Amygdala (tissue), 56 donors: ENCODE data around the gene LRIT3.
A peak's percentile ranks its signal among the peaks of the same experiment; 100 is the strongest.

Experiments used
- DNase-seq, 56 donors: peaks; one replicate each; lab custom pipeline; 2025; lab: John Stamatoyannopoulos, UW

LRIT3 gene

GRCh38 chr4:109847896-109848442 lies at the start of gene LRIT3:
Gene LRIT3 (plus strand): TSS chr4:109848107. CDS start chr4:109848202, 95 bp downstream.
- no peak for DNase-seq

DNA sequence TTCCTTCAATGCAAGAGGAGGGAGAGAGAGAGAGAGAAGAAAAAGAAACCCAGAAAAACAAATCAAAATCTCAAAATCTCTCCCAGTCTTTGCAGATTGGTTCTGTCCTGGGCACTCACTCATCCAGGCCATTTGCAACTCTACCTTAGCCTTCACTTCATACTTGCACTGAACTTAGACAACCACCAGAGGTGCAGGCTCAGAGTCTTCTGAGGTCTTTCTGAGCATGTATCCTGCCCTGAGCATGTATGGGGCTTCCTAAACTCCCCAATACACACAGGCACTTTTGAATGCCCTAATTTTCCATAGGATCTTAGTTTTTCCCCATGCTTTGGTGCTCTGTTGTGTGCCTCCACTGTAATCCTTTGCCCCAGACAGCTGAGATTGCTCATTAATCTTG lies 49.0 kb upstream of the LRIT3 start:
- no peak for DNase-seq

GRCh38 chr4:109801099-109801789 lies 46.7 kb upstream of the LRIT3 start:
- DNase-seq = no peak

GRCh38 chr4:109801895-109802319 lies 46.0 kb upstream of the LRIT3 start, which contains the start of gene CFI:
Gene CFI (minus strand): TSS chr4:109801999. CDS start chr4:109801971, 28 bp downstream.
- DNase-seq = no peak

DNA sequence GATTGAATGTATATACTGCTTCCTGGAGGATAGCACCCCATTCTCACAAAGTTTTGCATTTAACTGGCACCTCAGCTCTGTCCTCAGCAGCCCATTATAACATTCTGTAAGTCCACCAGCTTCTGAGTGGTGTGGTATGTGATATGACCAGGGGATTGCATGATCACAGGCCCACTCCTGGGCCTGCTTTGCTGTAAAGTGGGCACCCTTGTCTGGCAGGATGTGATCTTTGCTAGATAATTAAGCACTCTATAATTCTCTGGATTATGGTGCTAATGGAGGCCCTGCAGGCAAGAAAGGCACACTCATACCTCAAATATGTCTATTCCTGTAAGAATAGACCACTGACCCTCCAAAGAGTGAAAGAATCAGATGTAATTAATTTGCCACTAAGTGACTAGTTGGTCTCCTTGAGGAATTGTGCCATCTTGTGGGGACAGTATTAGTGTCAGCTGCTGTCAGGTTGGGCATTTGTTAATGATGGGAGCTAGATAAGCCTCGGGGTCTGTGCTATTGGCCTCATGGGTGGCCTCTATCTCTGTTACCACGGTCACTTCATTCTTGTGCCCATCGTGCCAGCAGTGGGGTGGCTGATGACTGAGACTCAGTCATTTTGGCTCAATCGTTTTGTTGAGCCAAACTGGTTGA lies 43.9 kb upstream of the LRIT3 start:
- peak in 6 of 56 donors; percentile 0 to 27 (median 4) for DNase-seq

GRCh38 chr4:109809655-109810054 lies 38.3 kb upstream of the LRIT3 start:
- no peak for DNase-seq

DNA sequence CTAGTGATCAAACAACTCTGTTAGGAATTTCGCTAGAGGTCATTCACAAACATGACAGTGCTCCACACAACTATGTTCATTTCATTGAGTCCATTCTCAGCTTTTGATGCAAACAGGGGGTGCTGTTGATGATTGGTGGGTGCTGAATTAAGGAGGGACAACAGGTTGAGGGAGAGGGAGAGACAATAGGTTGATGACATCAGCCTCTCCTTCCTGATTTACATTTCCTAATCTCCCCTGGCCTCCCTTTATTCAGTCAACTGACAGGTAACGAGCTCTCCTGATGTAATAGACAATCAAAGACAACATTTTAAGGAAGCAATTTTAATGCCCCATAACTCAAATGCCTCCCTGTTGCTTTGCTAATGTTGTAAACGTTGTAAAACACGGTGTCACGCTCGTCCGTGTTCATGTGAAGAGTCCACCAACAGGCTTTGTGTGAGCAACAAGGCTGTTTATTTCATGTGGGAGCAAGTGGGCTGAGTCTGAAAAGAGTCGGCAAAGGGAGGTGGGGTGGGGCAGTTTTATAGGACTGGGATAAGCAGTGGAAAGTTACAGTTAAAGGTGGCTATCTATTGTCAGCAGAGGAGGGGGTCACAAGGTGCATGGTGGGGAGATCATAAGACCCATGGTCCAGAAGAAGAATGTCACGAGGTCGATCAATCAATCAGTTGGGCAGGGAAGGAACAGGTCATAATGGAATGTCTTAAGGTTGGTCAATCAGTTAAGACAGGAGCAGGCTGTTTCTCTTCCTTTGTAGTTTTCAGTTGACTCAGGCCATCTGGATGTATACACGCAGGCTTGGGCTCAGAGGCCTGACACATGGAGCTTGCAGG lies 37.1 kb upstream of the LRIT3 start:
- no peak for DNase-seq

GRCh38 chr4:109811707-109812106 lies 36.2 kb upstream of the LRIT3 start:
- DNase-seq = no peak

DNA sequence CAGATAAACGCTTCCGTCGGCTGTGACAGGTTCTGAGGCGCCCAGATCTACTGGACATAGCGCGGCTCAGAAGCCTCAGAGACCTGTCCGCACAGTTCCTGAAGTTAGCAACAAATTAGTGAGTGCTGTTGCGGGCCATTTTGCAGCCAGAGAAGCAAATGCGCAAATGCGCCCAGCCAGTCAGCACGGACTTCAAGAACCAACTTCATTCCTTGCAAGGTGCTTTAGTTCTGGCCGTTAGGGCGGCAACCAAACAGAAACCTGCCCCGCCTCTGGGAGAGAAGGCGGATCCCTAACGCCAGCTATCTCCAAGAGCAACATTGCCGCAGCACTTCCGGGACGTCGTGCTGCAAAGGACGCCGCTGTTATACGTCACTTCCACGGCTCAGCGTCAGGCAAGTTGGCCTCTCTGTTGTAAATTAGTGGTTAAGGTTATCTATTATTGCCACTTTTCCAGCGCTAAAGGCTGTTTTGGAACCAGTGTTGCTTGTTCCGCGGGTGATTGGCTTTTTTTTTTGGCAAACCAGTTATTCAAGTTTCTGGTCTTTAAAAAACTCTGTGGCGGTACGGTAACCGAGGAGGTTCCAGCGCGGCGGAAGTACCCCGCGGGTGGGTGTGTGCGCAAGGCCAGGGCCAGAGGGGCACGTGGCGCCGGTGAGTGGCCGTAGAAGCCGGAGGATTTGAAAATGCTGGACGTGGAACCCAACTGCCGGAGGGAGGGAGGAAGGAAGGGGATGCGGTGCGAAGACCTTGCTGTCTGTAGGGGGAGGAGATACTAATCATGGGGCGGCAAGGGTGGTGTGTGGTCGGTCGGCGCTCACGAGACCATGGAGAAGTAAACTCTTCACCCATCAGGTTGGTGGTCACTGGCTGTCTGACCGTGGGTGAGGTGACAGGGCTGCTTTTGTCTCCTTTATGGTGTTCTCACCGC lies 32.5 kb upstream of the LRIT3 start, which contains the start of gene GAR1:
GAR1 (plus strand) TSS at position 612 of the 931 bp plus-strand sequence. CDS start 403 bp downstream, outside the sequence.
- peak; percentile 37 to 92 (median 79) for DNase-seq

GRCh38 chr4:109816082-109816442 lies 31.8 kb upstream of the LRIT3 start:
- peak in 1 of 56 donors; percentile 3 for DNase-seq

DNA sequence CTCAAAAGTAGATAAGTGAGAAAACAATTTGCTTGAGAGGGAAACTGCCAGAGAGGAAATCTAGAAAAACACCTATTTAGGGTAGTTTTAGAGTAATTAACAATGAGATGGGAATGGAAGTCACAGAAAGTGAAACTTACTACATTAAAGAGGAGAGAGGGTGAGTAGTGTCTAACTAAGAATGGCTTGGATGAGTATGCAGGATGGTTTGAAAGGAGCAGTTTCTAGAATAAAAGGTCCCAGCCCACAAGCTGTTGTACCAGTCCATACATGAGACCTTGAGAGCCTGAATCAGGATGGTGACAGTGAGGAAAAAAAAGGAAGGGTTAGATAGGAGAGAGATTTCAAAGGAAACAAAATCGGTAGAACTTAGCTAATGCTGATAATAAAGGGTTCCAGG lies 31.0 kb upstream of the LRIT3 start:
- DNase-seq = no peak

- DNase-seq = no peak
Observed at GRCh38 chr4:109818268-109818667, 29.6 kb upstream of the LRIT3 start.

DNA sequence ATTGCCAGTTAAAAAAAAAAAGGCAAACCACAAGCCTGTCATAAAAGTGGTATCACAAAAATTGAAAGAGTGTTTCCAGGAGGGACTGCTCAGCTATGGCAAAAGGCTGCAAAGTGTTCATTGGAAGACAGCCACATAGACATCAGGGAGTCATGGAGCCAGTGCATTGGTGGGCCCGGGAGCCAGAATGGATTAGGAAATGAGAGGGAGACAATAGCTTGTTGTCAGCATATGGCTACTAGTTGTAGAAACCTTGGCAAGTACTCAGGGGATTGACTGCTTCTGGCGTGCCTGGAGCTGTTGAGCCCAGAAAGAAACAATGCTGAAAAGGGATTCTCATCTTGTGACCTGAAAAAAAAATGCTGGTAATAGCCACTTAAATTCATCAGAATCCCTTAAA lies 27.3 kb upstream of the LRIT3 start:
- DNase-seq = peak in 16 of 56 donors; percentile 1 to 35 (median 6)

- no peak for DNase-seq
Observed at GRCh38 chr4:109821185-109821584, 26.7 kb upstream of the LRIT3 start.

GRCh38 chr4:109826719-109827118 lies 21.2 kb upstream of the LRIT3 start:
- no peak for DNase-seq

- no peak for DNase-seq
Observed at GRCh38 chr4:109827672-109828071, 20.2 kb upstream of the LRIT3 start, which contains the start of gene RRH. Gene RRH (plus strand): TSS chr4:109827972. CDS start chr4:109828028, 56 bp downstream.

DNA sequence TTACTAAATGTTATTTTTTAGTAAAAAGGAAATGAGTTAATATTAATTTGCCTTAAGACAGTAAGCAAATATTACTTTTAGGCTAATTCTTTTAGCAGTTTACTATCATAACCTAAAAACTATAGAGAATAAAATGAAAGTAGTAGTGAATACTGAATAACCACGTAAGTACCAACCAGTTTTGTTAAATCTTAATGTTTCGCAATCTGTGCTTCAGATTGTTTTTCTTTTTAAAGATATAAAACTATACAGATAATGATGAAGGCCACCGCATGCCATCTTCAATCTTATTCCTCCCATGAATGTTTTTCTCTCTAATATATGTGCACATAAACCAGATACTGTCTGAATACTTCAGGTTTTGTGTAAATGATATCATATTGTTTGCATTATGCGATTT lies 14.2 kb upstream of the LRIT3 start:
- DNase-seq = no peak

DNA sequence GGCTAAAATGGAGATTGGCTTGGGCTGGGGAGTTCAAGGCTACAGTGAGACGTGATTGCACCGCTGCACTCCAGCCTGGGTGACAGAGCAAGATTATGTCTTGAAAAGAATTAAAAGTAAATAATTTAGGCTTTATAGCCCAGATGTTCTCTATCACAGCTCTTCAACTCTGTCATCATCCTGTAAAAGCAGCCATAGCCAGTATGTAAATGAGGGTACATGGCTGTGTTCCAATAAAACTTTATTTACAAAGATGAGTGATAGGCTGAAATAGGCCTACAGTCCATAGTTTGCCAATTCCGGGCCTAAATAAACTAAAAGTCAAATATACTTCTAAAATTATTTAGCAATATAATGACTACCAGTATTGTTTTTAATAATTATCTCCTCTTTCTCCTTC lies 10.9 kb upstream of the LRIT3 start:
- DNase-seq = no peak

- DNase-seq = no peak
Observed at GRCh38 chr4:109846395-109847098, 1.4 kb upstream of the LRIT3 start.
